HG02623 (cell line): Measurements from ENCODE around the gene DDA1.
"Not testable (repeated sequence)": the region's sequence is repeated elsewhere in the genome, so short reads cannot be mapped to it uniquely, and the experiment has no call there.

Source experiments
- ATAC-seq: cut with Tn5 transposase; IDR thresholded peaks from one replicate; pipeline ENCODE4 v1.9.1; 2021; ENCODE audit warnings: moderate library complexity; ENCODE audit not compliant: unreplicated experiment

Gene DDA1

DNA sequence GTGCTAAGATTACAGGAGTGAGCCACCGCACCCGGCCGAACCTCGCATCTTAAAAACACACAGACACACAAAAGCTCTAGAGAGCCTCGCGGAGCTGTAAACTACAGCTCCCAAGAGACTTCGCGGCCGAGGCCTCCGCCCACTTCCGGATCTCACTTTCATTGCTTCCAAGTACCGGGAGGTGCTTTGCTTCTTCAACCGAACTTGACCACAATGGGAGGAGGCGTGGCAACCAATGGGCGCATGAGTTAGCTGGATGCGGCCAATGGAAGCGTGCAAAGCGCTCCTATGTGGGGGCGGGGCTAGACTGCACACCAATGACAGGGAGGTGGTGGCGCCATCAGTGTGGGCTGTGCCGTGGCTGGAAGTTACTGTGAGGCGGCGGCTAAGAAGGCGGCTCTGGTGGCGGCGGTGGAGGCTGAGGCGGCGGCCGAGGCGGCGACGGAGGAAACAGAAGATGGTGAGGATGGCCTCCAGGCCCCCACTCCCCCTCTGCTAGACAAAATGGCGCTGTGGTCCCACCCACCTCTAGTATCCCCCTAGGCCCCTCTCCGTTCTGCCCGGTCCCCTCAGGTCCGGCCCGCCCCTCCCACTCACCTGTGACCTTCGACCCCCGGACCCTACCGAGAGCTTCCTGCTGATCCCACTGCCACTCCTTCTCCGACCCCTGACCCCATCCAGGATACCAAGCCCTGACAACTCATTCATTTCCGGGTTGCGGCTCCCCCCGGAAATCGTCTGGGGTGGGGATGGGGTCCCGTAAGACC lies at the start of gene DDA1:
DDA1 (plus strand) TSS at position 366 of the 767 bp plus-strand sequence; CDS start at position 458, 92 bp downstream.
- peak; percentile 68 for ATAC-seq

GRCh38 chr19:17259934-17260333 lies 49.4 kb upstream of the DDA1 start:
- no peak for ATAC-seq

GRCh38 chr19:17260842-17261325 lies 48.5 kb upstream of the DDA1 start:
- peak; percentile 50 for ATAC-seq

DNA sequence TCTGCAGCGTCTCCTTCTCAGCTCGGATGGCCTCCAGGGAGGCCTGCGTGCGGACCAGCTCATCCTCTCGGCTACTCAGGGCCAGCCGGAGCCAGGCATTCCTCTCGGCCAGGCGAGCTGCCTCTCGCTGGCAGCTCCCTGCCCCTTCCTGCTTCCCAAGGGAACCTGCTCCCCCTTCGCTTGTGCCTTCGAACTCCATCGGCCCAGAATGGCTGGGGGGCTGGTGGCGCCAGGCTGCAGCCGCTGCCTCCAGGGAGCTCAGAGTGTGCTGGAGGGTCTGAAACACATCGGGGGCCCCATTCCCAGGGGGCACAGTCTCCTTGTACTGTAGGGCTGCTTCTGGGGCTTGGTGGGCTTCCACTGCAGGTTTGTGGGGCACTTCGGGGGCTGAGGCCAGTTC lies 46.8 kb upstream of the DDA1 start:
- ATAC-seq: no peak

DNA sequence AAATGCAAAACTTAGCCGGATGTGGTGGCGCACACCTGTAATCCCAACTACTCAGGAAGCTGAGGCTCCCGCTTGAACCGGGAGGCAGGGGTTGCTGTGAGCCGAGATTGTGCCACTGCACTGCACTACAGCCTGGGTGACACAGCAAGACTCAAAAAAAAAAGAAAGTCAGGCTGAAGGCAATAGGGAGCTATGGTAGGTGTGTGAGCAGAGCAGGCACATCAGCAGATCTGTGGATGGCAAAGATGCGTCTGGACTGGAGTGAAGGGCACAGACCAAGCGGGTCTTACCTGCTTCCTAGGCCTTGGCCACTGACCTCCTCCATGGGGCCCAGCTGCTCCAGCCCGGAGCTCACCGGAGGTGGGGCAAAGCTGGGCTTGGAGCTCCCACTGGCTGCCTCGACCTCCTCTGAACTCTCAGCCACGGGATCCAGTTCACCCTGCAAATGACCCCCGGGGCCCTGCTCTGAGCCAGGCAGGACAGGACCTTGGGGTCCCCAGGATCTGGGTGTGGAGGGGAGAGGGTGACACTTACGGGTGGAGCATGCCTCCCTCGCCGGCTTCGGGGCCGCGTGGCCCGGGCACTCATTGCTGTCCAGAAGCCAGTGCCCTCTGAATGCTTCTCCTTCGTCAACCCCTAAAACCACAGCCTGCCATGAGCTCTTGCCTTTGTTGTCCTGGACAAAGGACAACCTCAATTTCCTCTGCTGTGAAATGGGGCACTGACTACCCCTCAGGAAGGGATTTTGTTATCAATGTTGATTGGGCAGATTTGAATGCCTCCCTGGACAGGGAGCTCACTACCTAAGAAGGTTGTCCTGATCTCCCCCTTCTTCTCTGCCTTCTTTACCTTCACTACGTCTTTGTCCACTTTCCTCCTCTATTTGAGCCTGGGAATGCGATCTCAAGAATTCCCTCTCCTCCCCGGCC lies 45.4 kb upstream of the DDA1 start:
- no peak for ATAC-seq

GRCh38 chr19:17264641-17264979 lies 44.8 kb upstream of the DDA1 start, which contains the start of gene USHBP1:
Gene USHBP1, minus strand, starts transcription at chr19:17264745. Its CDS starts 446 bp downstream, at chr19:17264299.
- no peak for ATAC-seq

- ATAC-seq: no peak
Observed at GRCh38 chr19:17266026-17266425, 43.3 kb upstream of the DDA1 start.

DNA sequence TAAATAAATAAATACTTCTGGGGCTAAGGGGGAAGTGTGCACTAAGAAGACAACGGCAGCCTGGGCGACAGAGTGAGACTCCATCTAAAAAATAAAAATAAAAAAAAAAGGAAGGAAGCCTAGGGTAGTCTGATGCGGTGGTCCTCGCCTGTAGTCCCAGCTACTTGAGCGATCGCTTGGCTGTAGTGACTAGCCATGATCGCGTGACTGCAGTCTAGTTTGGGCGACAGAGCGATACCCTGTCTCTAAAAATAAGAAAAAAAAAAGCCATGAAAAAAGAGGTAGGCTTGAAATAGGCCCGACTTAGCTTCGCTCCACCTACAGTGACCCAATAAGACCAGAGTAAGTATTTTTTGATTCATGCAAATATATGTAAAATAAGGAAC lies 42.8 kb upstream of the DDA1 start:
- ATAC-seq: no peak

DNA sequence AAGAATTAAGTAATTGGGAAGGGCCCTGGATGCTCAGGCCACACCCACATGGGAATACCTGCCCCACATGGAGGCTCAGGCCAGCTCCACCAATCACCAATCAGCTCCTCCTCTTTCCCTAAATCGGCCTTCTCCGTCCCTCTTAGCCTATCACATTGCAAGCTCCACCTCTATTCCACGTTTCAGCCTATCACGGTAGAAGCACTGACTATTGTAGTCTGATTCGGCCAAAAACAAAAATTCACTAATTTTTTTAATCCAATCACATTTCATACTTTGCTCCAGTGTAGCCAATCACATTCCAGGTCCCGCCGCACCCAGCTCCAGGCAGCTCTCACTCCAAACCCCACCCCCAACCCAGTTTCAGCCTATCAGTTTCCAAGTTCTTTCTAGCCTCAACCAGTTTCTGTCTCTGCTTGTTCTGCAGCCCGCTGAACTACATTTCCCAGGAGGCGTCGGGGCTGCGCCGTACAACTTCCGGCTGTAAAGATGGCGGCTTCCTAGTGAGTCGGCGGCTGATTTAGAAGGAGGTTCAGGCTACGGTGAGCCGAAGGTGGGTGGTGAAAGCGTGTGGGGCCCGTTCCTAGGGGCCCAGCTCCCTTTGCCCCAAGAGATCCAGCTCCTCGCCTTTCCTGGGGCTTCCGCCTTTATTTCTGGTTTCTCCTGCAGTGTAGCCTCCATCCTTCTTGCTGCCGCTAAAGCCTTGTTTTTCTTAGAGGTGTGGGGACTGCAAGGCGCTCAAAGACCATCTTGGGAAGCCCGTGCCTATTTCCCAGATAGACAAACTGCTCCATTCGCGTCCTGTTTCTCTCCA lies 42.2 kb upstream of the DDA1 start, which contains the start of gene BABAM1:
BABAM1 (plus strand) TSS at position 469 of the 814 bp plus-strand sequence. CDS start 1,364 bp downstream, outside the sequence.
- ATAC-seq: peak; percentile 88

- no peak for ATAC-seq
Observed at GRCh38 chr19:17268754-17269153, 40.6 kb upstream of the DDA1 start.

- not testable (repeated sequence) for ATAC-seq
Observed at GRCh38 chr19:17274892-17275291, 34.5 kb upstream of the DDA1 start.

GRCh38 chr19:17275441-17276175 lies 33.8 kb upstream of the DDA1 start:
- ATAC-seq: no peak

DNA sequence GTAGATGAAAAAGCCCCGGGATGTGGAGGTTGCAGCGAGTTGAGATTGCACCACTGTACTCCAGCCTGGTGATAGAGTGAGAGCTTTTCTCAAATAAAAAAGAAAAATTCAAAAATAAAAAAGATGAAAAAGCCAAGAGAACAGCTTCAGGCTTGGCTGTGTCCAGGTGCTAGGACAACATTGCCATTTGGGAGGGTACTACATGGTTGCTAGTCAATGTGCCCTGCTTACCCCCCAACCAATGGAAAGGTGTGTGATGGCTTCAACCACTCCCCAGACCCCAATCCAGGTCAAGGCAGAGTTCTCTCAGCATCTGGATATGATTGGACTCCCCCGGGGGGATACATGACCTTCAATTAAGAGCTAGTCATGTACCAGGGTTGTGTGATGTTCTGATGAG lies 29.9 kb upstream of the DDA1 start:
- no peak for ATAC-seq

DNA sequence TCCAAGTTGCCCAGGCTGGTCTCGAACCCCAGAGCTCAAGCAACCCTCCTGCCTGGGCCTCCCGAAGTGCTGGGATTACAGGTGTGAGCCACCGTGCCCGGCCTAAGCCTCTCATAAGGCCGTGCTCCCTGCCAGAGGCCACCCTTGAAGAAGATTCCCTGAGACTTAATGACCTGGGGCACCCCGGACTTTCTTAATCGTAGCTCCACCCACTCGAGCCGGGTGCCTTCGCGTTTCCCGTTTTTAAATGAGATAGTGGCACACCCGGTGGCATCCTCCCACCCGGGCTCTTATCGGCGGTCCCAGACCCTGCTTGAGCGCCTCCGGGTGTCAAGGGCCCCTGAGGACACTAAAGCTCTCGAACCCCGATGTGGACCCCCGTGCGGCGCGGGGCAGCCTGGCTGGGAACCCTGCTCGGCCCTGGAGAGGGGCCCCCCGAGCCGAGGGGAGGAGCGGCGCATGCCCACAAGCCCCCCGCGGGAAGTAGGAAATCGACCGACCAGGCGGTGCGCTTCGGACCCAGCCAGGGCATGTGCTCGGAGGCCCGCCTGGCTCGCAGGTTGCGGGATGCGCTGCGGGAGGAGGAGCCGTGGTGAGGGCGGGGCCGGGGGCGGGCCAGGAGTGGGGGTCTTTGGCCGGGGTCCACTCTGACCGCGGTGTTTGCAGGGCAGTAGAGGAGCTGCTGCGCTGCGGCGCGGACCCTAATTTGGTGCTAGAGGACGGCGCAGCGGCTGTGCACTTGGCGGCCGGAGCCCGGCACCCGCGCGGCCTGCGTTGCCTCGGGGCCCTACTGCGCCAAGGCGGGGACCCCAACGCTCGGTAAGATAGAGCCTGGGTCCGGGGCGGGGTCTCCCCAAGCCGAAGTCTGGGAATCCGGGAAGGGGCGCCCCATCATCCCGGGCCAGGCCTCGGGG lies 27.7 kb upstream of the DDA1 start, which contains the start of gene ANKLE1:
ANKLE1 (plus strand) TSS at position 511 of the 914 bp plus-strand sequence; CDS start at position 531, 20 bp downstream.
- ATAC-seq: no peak

DNA sequence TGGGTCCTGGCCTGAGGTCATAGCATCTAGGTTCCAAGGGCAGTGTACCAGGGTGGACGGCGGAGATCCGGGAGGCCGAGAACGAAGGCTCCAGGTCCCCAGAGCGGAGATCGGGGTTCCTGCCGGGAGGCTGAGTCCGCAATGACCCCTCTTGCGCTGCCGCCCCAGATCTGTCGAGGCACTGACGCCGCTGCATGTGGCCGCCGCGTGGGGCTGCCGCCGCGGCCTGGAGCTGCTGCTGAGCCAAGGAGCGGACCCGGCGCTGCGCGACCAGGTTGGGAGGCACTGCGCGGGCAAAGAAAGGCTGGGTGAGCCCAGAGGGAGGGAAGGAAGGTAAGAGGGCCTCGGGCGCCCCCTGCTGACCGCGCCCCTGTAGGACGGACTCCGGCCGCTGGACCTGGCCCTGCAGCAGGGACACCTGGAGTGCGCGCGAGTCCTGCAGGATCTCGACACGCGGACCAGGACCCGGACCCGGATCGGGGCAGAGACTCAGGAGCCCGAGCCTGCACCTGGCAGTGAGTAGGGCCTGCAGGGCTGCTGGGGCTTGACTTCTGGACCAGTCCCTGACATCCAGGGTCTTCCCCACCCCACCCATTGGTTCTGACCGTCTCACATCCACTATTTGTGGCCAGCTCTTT lies 26.8 kb upstream of the DDA1 start:
- peak; percentile 68 for ATAC-seq

DNA sequence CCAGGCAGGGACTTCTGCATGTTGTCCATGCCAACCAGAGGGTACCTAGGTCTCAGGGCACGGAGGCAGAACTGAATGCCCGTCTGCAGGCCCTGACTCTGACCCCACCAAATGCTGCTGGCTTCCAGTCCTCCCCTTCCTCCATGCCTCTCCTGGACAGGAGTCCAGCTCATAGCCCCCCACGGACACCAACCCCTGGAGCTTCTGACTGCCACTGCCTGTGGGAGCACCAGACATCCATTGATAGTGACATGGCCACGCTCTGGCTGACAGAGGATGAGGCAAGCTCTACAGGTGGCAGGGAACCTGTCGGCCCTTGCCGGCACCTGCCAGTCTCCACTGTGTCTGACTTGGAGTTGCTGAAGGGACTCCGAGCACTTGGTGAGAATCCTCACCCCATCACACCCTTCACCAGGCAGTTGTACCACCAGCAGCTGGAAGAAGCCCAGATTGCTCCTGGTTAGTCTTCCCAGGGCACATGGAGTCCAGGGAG lies 25.8 kb upstream of the DDA1 start:
- ATAC-seq: no peak

GRCh38 chr19:17285415-17286135 lies 23.8 kb upstream of the DDA1 start:
- no peak for ATAC-seq

GRCh38 chr19:17286263-17286662 lies 23.1 kb upstream of the DDA1 start:
- ATAC-seq: no peak
